NCI-H146 treated with DMSO at 0.1 percent for 48 hours (cell line): ENCODE results near the gene CLTCL1.

ENCODE experiments used
- DNase-seq: peaks from one replicate; lab custom pipeline; 2025; ENCODE audit not compliant: unreplicated experiment; lab: John Stamatoyannopoulos, UW

Gene CLTCL1

DNA sequence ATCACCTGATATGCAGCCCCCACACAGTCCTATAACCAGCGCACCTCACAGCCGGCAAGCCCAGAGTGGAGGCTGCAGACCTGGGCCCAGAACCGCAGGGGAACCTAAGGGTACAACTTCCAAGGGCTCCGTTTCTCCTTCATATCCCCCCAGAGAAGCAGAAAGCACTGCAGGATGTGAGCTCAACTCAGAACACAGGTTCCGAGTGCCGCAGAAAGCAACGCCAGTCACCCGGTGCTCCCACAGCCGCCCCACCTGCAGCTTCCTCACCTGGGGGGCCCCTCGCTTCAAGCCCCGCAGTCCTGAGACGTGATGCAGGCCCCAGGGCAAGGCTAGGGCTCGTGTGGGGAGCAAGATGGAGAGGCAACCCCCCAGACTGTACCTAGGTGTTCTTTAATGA, 158.0 kb downstream of the CLTCL1 start:
- DNase-seq: no peak

DNA sequence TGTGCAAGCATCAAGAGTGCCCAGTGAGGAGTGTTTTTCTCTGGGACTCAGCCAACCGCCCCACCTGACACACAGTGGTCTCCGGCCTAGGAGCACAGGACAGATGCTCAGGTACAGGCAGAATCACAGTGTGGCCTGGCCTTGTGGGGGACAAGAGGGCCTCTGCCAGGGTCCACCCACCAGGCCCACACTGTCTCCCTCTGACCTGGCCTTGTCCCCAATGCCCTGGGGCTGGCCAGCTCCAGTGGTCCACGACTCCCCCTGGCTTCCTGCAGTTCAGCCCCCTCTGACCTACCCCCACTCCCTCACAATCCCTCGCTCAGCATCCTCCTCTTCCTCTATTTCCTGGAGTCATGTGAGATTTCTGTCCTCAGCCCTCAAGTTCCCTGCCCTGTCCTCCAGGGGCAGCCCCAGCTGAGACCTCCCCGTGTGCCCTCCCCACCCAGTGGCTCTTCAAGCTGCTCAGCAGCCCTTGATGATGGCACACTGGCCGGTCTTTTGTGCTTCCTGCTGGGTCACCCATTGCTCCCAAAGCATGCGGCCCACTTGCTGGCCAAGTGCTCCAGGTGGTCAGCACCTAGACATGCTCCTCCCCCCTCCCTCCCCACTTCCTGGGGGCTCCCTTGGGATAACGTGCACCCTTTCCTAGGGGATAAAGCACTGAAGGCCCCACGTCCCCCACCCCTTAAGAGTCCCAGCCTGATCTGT, 158.7 kb downstream of the CLTCL1 start:
- no peak for DNase-seq

DNA sequence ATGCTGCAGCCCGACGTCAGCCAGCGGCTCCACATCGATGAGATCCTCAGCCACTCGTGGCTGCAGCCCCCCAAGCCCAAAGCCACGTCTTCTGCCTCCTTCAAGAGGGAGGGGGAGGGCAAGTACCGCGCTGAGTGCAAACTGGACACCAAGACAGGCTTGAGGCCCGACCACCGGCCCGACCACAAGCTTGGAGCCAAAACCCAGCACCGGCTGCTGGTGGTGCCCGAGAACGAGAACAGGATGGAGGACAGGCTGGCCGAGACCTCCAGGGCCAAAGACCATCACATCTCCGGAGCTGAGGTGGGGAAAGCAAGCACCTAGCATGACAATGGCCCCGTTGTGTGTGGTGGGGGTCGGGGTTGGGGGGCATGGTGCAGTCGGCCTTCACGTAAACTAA, 159.4 kb downstream of the CLTCL1 start:
- no peak for DNase-seq

DNA sequence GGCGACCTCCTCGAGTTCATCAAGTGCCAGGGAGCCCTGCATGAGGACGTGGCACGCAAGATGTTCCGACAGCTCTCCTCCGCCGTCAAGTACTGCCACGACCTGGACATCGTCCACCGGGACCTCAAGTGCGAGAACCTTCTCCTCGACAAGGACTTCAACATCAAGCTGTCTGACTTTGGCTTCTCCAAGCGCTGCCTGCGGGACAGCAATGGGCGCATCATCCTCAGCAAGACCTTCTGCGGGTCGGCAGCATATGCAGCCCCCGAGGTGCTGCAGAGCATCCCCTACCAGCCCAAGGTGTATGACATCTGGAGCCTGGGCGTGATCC, 159.9 kb downstream of the CLTCL1 start:
- DNase-seq: no peak

DNA sequence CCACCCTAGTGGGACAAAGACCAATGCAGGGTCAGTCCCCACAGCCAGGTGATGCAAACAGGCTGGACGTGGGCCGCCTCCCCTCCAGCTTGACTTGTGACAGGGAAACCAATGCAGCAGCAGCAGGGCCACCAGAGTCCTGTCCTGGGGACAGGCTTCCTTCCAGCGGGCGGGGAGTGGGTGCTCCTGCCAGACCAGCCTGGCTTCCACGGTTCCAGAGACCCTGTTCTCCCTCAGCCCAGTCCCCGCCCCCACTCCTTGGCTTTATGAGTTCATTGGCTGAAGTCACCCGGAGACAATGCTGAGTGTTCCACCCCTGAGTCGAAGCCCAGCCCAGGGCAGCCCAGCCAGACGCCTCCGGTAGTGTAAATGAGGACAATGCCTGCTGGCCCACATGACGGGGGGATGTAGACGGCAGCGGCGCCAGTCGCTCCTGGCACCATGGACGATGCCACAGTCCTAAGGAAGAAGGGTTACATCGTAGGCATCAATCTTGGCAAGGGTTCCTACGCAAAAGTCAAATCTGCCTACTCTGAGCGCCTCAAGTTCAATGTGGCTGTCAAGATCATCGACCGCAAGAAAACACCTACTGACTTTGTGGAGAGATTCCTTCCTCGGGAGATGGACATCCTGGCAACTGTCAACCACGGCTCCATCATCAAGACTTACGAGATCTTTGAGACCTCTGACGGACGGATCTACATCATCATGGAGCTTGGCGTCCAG, 160.4 kb downstream of the CLTCL1 start, which contains the start of gene TSSK2:
Gene TSSK2 (plus strand): TSS at position 350 of the 726 bp plus-strand sequence. CDS start 92 bp downstream, at position 442.
- DNase-seq: no peak

DNA sequence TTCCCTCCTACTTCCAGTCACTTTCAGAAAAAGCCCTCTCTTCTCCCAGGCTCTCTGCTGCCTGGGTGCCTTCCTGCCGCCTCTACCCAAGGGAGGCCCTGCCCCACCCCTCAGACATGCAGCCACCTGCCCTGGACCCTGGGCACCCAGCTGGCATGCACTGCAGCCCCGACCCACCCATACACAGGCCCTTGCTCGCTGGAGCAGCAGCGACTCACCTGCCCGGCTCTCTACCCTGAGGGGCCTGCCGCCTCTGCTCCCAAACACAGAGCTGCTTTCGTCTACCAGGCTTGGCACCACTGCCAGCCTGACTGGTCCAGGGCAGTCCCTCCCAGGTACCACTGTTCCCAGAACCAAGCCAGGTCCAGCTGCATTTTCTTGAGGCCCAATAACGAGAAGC, 161.6 kb downstream of the CLTCL1 start:
- no peak for DNase-seq
